Measurements from ENCODE around the gene CIC. TPM values are rescaled to one million over a fixed set of nuclear protein-coding genes. Genes with fewer than 3 reads are reported as not detected.

CIC gene
- total RNA-seq, 4 donors from 2014 or later = 15.2 to 52.2 (median 41.5) TPM

GRCh38 chr19:42290523-42291434 lies 21.7 kb downstream of the CIC start:
- Histone ChIP-seq H3K36me3 (peaks cover 0 to 84% of the 10 kb centered on the region in 2 donors), H3K27ac (no peak overlapping the region), H3K27me3 (no peaks in the 10 kb centered on the region), H3K4me1 (peaks cover 9 to 10% of the 10 kb centered on the region in 2 donors), H3K9me3 (no peaks in the 10 kb centered on the region), H3K4me3 (no peak overlapping the region)
- no peak for ATAC-seq
- TF ChIP-seq POLR2A (IDR thresholded peaks at IDR 0.05) (no peak), CTCF (IDR thresholded peaks at IDR 0.05 in 4 of 5, conservative IDR thresholded peaks at IDR 0.05 in 1 of 5) (peak in 4 of 5 experiments; percentile 8 to 38 (median 30))
- in situ Hi-C loops (cut with MboI; ENCODE audit: low sequenced_read_pairs in 4 of 4) = no loop called here
- no peak for DNase-seq
- intact Hi-C loops (cut with DNase I; ENCODE audit: low total_unique reads) = no loop called here

- H3K36me3 ChIP-seq = peaks cover 0 to 84% of the 10 kb centered on the region in 2 donors
- H3K4me3 ChIP-seq = no peak overlapping the region
- peaks cover 3 to 4% of the 10 kb centered on the region in 2 donors for H3K4me1 ChIP-seq
- no peak overlapping the region for H3K27ac ChIP-seq
- TF ChIP-seq POLR2A (IDR thresholded peaks at IDR 0.05) = no peak
- TF ChIP-seq CTCF (IDR thresholded peaks at IDR 0.05 in 4 of 5, conservative IDR thresholded peaks at IDR 0.05 in 1 of 5) = no peak
- no peak for DNase-seq
- ATAC-seq = no peak
- no peaks in the 10 kb centered on the region for H3K9me3 ChIP-seq
- no peaks in the 10 kb centered on the region for H3K27me3 ChIP-seq
- intact Hi-C loops (cut with DNase I; ENCODE audit: low total_unique reads) = no loop called here
- in situ Hi-C loops (cut with MboI; ENCODE audit: low sequenced_read_pairs in 4 of 4) = no loop called here
Measured at GRCh38 chr19:42291435-42291810, 22.4 kb downstream of the CIC start.

GRCh38 chr19:42292042-42292960 lies 23.2 kb downstream of the CIC start:
- peaks cover 0 to 78% of the 10 kb centered on the region in 2 donors for H3K36me3 ChIP-seq
- H3K9me3 ChIP-seq = no peaks in the 10 kb centered on the region
- TF ChIP-seq CTCF (IDR thresholded peaks at IDR 0.05 in 4 of 5, conservative IDR thresholded peaks at IDR 0.05 in 1 of 5) (no peak), POLR2A (IDR thresholded peaks at IDR 0.05) (no peak)
- H3K4me3 ChIP-seq = no peak overlapping the region
- DNase-seq (no peak), ATAC-seq (no peak)
- no peaks in the 10 kb centered on the region for H3K27me3 ChIP-seq
- no peak overlapping the region for H3K27ac ChIP-seq
- intact Hi-C loops (cut with DNase I; ENCODE audit: low total_unique reads) (no loop called here), in situ Hi-C loops (cut with MboI; ENCODE audit: low sequenced_read_pairs in 4 of 4) (no loop called here)
- H3K4me1 ChIP-seq = no peaks in the 10 kb centered on the region

- no peak overlapping the region for H3K4me3 ChIP-seq
- H3K36me3 ChIP-seq = peaks cover 0 to 71% of the 10 kb centered on the region in 2 donors
- intact Hi-C loops (cut with DNase I; ENCODE audit: low total_unique reads) (no loop called here), in situ Hi-C loops (cut with MboI; ENCODE audit: low sequenced_read_pairs in 4 of 4) (no loop called here)
- ATAC-seq = no peak
- H3K27ac ChIP-seq = no peak overlapping the region
- no peaks in the 10 kb centered on the region for H3K9me3 ChIP-seq
- H3K4me1 ChIP-seq = no peaks in the 10 kb centered on the region
- H3K27me3 ChIP-seq = no peaks in the 10 kb centered on the region
- TF ChIP-seq CTCF (IDR thresholded peaks at IDR 0.05 in 4 of 5, conservative IDR thresholded peaks at IDR 0.05 in 1 of 5) = no peak
- TF ChIP-seq POLR2A (IDR thresholded peaks at IDR 0.05) = no peak
- DNase-seq = no peak
Measured at GRCh38 chr19:42292963-42293362, 23.9 kb downstream of the CIC start.
